ACHN (cell line): ENCODE results near the gene STUB1.

Experiments used
- DNase-seq: peaks from one replicate; pipeline ENCODE4 v3.0.0-alpha.2; 2015
- in situ Hi-C: cut with HindIII; loops from 2 replicates; pipeline ENCODE4 v1.10.0; 2017; ENCODE audit warnings: low sequenced_read_pairs, low pct_ligation_motif_present, low pct_unique_long_range_greater_than_20kb

STUB1 gene

GRCh38 chr16:716768-717325, 36.6 kb downstream of the STUB1 start:
- in situ Hi-C loops: no loop called here
- no peak for DNase-seq

DNA sequence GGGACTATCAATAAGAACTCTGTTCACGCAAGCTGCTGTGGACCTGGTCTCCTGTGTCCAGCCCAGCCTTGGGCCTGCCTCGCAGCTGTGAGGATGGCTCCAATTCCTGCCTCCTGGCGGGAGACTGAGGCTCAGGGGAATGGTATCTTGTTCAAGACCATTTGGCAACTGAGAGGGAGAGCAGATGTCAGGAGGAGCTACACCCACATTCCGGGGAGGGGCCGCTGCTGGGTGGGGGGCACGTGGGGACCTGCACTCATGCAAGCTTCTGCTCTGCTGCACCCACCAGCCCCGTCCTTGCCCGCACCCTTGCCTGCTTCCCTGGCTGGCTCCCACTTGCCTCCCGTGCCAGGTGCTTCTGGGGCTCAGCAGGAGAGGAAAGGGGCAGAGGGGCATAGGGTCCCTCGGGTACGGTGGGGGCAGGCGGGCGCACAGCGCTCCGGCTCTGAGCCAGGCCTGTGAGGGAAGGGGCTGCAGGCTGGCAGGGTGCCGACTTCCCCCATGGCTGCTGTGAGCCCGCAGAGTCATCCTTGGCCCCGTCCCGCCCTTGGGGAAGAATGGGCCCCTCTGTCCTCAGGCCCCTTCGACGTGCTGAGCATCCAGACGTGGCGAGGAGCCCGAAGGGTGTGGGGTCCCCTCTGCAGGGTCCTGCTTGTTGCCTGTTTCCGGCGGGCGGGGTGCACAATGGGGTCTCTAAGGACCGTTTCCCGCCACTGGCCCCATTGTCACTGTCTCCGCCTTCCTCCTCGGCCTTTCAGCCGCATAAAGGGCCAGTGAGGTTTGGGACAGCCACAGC, 37.4 kb downstream of the STUB1 start:
- in situ Hi-C loops: no loop called here
- DNase-seq: no peak

DNA sequence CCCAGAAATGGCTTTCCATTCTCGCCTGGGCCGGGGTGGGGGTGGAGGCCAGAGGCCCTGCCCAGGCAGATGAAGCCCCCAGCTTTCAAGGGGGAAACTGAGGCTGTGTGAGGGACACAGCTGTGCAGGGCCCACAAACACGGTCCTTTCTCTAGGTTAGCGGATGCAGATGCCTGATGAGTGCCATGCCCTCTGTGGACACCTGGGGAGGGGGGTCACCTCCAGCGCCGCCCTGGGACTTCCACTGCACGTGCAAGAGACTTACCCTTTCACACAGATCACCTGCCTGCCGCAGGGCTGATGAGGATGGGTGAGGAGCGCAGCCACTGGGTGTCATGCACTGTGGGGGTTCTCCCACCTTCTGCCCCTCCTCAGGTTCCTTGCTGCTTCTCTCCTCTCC, 38.2 kb downstream of the STUB1 start:
- no peak for DNase-seq
- in situ Hi-C loops: no loop called here

GRCh38 chr16:718922-719321, 38.7 kb downstream of the STUB1 start:
- in situ Hi-C loops: no loop called here
- no peak for DNase-seq

GRCh38 chr16:719815-720446, 39.7 kb downstream of the STUB1 start:
- peak; percentile 72 for DNase-seq
- in situ Hi-C loops: no loop called here

GRCh38 chr16:720447-720989, 40.3 kb downstream of the STUB1 start:
- in situ Hi-C loops: no loop called here
- peak; percentile 93 for DNase-seq

- in situ Hi-C loops: no loop called here
- peak; percentile 91 for DNase-seq
Measured at GRCh38 chr16:720990-721764, 41.0 kb downstream of the STUB1 start, which contains the start of gene ANTKMT. Gene ANTKMT, plus strand, starts transcription at chr16:721146. Its CDS starts 129 bp downstream, at chr16:721275.

GRCh38 chr16:721765-722540, 41.7 kb downstream of the STUB1 start:
- no peak for DNase-seq
- in situ Hi-C loops: no loop called here

- no peak for DNase-seq
- in situ Hi-C loops: no loop called here
Measured at GRCh38 chr16:722835-723633, 42.8 kb downstream of the STUB1 start.

DNA sequence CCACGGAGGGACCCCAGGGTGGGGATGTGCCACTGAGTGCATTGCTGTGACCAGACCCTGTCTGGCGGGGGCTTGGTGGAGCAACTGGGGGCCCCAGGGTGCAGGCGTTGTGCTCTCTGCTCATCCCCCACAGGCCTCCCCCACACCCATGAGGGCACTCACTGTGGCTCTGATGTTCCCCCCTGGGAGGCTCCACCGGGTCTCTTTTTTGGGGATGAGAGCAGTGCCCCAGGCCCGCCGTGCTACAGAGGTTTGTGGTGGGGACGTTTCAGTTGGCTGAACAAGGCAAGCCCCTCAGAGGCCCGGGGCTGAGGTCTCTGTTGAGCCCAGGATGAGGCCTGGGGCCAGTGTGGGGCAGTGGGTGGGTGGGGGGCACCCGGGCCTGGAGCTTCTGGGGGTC, 43.5 kb downstream of the STUB1 start:
- in situ Hi-C loops: no loop called here
- DNase-seq: no peak

- in situ Hi-C loops: no loop called here
- no peak for DNase-seq
Measured at GRCh38 chr16:724188-725040, 44.2 kb downstream of the STUB1 start.

GRCh38 chr16:725041-725376, 44.8 kb downstream of the STUB1 start:
- in situ Hi-C loops: no loop called here
- no peak for DNase-seq

- in situ Hi-C loops: no loop called here
- DNase-seq: no peak
Measured at GRCh38 chr16:725463-726187, 45.4 kb downstream of the STUB1 start.

DNA sequence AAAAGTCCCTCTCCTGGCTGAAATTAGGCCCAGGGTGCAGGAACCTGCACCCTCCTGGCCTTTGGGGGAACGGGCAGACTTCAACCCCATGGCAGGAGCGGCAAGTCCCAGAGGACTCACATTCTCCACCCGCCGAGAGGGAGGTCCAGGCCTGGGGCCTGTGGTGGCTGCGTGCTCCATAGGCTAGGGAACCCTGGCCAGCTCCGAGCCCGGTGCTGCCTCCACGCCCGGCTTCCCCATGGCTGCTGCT, 45.9 kb downstream of the STUB1 start:
- no peak for DNase-seq
- in situ Hi-C loops: no loop called here

GRCh38 chr16:726438-727290, 46.5 kb downstream of the STUB1 start, which contains the start of the genes CCDC78 and HAGHL:
Gene CCDC78, minus strand, starts transcription at chr16:726443. Its CDS starts 76 bp downstream, at chr16:726367.
Gene HAGHL, plus strand, starts transcription at chr16:727106. Its CDS starts 404 bp downstream, at chr16:727510.
- DNase-seq: peak; percentile 71
- in situ Hi-C loops: no loop called here
